Stimulated activated CD4-positive, alpha-beta T cell treated with anti-CD3 and anti-CD28 coated beads, Interleukin-1b, Interleukin-23, amount 100 ng/mL, for 24 hours (primary cell): ENCODE measurements around the gene SH3YL1.
"Not testable (repeated sequence)": the region's sequence is repeated elsewhere in the genome, so short reads cannot be mapped to it uniquely, and the experiment has no call there.

ENCODE experiments used
- DNase-seq, 4 experiments: peaks; one replicate each; pipeline ENCODE4 v3.0.0-alpha.2; 2020; ENCODE audit warnings: low read depth in 4 of 4, low spot score in 1 of 4

SH3YL1 gene

GRCh38 chr2:184695-185094 is 79.1 kb downstream of the SH3YL1 start:
- DNase-seq = no peak

- no peak for DNase-seq
Measured at GRCh38 chr2:182509-183122, 81.2 kb downstream of the SH3YL1 start.

GRCh38 chr2:180311-180710 is 83.5 kb downstream of the SH3YL1 start:
- no peak for DNase-seq

GRCh38 chr2:179886-180285 is 83.9 kb downstream of the SH3YL1 start:
- no peak for DNase-seq

- no peak for DNase-seq
Measured at GRCh38 chr2:177733-178132, 86.1 kb downstream of the SH3YL1 start.

GRCh38 chr2:176917-177316 is 86.9 kb downstream of the SH3YL1 start:
- DNase-seq = no peak

- no peak for DNase-seq
Measured at GRCh38 chr2:175880-176820, 87.7 kb downstream of the SH3YL1 start.

- DNase-seq = no peak
Measured at GRCh38 chr2:175161-175786, 88.6 kb downstream of the SH3YL1 start.

GRCh38 chr2:172120-172519 is 91.7 kb downstream of the SH3YL1 start:
- DNase-seq = not testable (repeated sequence)

GRCh38 chr2:169741-170140 is 94.1 kb downstream of the SH3YL1 start:
- DNase-seq = no peak
